ENCODE measurements around the gene CACNG4. TPM values are rescaled to one million over a fixed set of nuclear protein-coding genes. Genes with fewer than 3 reads are reported as not detected.

CACNG4 gene
- total RNA-seq, 2 donors from 2014 or later, result not detected

DNA sequence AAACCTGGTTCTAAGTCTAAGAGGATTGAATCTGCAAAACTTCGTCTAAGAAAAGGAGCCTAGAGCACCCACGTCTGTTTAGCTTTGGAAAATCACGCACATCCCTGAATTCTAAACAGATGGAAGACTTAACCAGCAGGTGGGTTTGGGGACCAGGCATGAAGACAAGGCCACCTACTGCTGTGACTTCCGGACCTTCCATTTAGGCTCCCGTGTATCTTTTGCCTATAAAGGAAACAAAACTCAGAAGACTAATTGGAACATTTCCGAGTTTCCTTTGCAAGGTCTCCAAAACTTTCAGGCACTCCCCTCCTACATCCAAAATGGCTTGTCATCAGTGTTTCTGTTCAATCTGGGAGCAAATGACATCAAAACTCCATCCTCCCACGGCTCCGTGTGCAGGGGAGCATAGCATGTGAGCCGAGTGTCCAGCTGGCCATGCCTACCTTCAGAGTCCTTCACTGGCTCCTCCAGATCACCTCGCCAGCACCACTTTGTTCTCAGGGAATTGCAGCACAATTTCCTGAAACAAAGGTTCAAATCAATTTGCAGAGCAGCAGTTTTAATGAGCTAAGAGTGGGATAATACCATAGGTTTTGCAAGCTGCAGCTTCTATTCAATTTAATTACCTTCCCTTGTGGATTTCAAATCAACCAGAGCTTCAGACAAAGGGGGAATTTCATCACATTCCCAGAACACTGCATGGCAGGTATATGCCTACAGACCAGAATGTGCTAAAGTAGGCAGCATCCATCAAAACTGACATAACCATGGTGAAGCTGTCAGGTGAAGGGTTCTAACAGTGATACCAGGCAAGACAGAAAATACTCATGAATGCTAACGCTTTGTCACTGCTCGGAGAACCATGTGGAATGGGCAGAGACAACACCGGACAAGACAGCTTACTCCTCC is 103.3 kb downstream of the CACNG4 start:
- Mint-ChIP-seq H3K27ac (peak overlapping the region; percentile 19), H3K27me3 (no peaks in the 10 kb centered on the region), H3K4me3 (no peak overlapping the region), H3K4me1 (no peaks in the 10 kb centered on the region), H3K36me3 (ENCODE audit: low read depth) (peaks cover 3% of the 10 kb centered on the region)
- ATAC-seq (no peak), DNase-seq (no peak)
- no peaks in the 10 kb centered on the region for H3K9me3 ChIP-seq (ENCODE audit: control insufficient read depth, low read length, poor library complexity, severe bottlenecking)

DNA sequence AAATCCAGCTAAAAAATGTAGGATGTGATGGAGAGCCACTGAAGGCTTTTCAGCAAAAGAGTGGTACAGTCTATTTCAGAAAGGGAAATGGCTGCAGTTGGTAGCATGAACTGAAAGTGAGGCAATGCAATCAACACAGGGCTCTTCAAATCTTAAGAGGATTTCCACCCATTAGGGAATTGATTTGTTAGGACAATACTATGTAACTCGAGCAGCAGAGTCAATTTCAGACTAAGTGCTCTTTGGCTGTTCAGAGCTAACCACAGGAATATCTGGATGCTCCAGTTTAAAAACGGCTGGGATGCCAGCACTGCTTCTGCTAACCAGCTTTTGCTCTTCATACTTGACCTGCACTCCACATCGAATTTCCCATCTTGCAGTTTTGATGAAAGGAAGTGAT is 104.5 kb downstream of the CACNG4 start:
- no peak overlapping the region for H3K4me3 Mint-ChIP-seq
- H3K4me1 Mint-ChIP-seq, result no peaks in the 10 kb centered on the region
- no peaks in the 10 kb centered on the region for H3K27me3 Mint-ChIP-seq
- H3K27ac Mint-ChIP-seq, result no peak overlapping the region
- DNase-seq (no peak), ATAC-seq (no peak)
- H3K36me3 Mint-ChIP-seq (ENCODE audit: low read depth), result peaks cover 4% of the 10 kb centered on the region
- H3K9me3 ChIP-seq (ENCODE audit: control insufficient read depth, low read length, poor library complexity, severe bottlenecking), result no peaks in the 10 kb centered on the region

DNA sequence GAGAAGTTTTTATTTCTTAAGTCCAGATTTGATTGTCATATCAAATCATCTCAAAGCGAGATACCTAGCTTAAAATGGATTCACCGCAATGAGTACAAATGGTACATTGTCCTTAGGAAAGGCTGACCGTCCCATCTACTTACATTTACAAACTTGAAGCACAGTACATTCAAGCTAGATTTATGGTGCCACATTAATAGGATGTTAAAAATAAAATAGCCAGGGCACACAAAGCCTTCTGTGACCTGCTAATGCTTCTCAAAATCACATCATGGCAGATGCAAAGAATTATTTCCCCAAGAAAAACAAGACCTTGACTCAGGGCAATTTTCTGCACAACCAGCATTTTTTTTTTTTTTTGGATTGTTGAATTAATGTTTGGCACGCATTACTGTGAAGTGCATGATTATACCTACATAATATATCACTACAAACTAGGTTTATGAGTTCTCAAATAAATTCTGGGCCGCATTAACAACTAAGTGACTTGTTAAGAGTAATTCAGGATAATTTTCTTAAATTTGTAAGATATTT is 105.2 kb downstream of the CACNG4 start:
- H3K27ac Mint-ChIP-seq, result no peak overlapping the region
- H3K36me3 Mint-ChIP-seq (ENCODE audit: low read depth), result peaks cover 4% of the 10 kb centered on the region
- H3K27me3 Mint-ChIP-seq, result no peaks in the 10 kb centered on the region

DNA sequence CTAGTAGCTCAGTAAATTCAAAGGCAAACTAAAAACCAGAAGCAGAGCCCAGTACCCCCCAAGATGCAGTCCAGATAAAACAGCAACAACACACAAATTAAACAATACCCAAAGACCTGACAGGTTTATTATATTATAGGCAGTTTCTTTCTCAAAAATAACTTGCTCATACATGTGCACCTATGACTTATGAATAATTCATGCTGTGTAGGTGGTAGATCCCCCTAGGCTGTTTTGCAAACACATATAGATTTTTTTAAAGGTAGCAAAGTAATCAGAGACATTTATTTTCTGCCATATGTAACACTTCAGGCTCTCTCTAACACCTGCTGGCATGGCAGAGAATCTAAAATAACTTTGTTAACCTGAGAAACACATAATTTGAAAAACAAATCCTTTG is 107.1 kb downstream of the CACNG4 start:
- H3K27ac Mint-ChIP-seq, result no peak overlapping the region
- no peak overlapping the region for H3K4me3 Mint-ChIP-seq
- H3K9me3 ChIP-seq (ENCODE audit: control insufficient read depth, low read length, poor library complexity, severe bottlenecking), result no peaks in the 10 kb centered on the region
- ATAC-seq (no peak), DNase-seq (no peak)
- H3K27me3 Mint-ChIP-seq, result no peaks in the 10 kb centered on the region
- peaks cover 2% of the 10 kb centered on the region for H3K4me1 Mint-ChIP-seq
- peaks cover 4% of the 10 kb centered on the region for H3K36me3 Mint-ChIP-seq (ENCODE audit: low read depth)

More for the DNA sequence above, 105.2 kb downstream of the CACNG4 start:
- ATAC-seq (no peak), DNase-seq (no peak)
- H3K4me1 Mint-ChIP-seq, result no peaks in the 10 kb centered on the region
- H3K9me3 ChIP-seq (ENCODE audit: control insufficient read depth, low read length, poor library complexity, severe bottlenecking), result no peaks in the 10 kb centered on the region
- H3K4me3 Mint-ChIP-seq, result no peak overlapping the region

GRCh38 chr17:67072885-67073284 is 108.4 kb downstream of the CACNG4 start:
- Mint-ChIP-seq H3K4me1 (peaks cover 2% of the 10 kb centered on the region), H3K27ac (no peak overlapping the region), H3K36me3 (ENCODE audit: low read depth) (peaks cover 4% of the 10 kb centered on the region), H3K4me3 (no peak overlapping the region), H3K27me3 (no peaks in the 10 kb centered on the region)
- DNase-seq (no peak), ATAC-seq (no peak)
- H3K9me3 ChIP-seq (ENCODE audit: control insufficient read depth, low read length, poor library complexity, severe bottlenecking), result no peaks in the 10 kb centered on the region

DNA sequence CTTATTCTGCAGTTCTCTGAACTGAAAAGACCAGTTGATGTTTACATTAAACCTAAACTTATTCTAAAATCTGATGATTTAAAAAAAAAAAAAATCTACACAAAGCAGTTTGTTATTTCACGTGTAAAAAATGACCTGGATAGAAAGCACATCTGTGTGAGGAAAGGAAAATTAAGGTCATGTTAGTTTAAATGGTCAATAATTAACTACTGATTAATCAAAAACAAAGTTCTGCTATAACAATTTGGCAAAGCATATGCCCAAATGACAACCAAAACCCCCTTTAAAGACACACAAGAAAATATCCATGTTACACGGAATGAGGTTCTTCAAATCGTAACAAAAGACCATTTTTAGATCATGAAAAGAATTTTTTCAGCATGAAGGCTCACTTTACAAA is 110.3 kb downstream of the CACNG4 start:
- peaks cover 4% of the 10 kb centered on the region for H3K36me3 Mint-ChIP-seq (ENCODE audit: low read depth)
- no peaks in the 10 kb centered on the region for H3K27me3 Mint-ChIP-seq
- no peaks in the 10 kb centered on the region for H3K9me3 ChIP-seq (ENCODE audit: control insufficient read depth, low read length, poor library complexity, severe bottlenecking)
- H3K4me1 Mint-ChIP-seq, result peaks cover 2% of the 10 kb centered on the region
- no peak overlapping the region for H3K4me3 Mint-ChIP-seq
- no peak overlapping the region for H3K27ac Mint-ChIP-seq
- ATAC-seq, result no peak
- no peak for DNase-seq

DNA sequence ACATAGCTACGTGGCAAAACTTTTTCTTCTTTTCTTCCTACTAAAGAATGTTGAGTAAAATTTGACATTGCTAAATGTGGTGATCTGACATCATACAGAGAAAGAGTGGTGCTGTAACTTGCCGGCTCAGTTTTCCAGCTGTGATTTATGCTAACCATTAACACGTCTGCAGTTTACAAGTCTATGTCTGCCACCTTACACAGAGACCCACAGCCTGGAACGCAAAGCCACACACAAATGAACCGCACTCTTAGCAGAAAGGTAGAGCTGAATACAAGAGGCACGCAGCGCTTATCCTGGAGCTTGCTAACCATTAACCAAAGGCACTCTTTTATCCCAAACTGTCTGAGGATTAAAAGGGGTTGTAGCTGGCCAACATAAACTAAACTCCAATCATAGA is 111.8 kb downstream of the CACNG4 start:
- ATAC-seq (no peak), DNase-seq (no peak)
- Mint-ChIP-seq H3K4me3 (no peak overlapping the region), H3K27me3 (no peaks in the 10 kb centered on the region), H3K27ac (no peak overlapping the region), H3K36me3 (ENCODE audit: low read depth) (peaks cover 7% of the 10 kb centered on the region), H3K4me1 (peaks cover 6% of the 10 kb centered on the region)
- no peaks in the 10 kb centered on the region for H3K9me3 ChIP-seq (ENCODE audit: control insufficient read depth, low read length, poor library complexity, severe bottlenecking)

DNA sequence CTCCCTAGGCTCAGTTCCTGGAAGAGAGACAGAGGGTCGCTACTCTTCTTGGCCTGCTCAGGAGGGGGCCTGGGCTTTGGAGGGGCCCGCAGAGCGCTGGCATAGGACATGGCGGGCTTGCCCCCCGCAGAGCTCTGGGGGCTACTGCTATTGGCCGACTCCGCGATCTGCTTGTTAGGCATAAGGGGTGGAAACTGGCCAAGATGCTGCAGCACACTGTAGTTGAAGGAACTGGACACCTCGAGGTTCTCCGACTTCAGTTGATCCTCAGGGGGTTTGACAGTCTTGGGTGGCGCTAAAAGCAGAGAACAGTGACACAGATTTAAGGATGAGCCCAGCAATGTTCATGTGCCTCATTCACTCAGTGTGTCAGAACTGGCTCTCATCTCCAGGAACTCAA is 113.8 kb downstream of the CACNG4 start:
- ATAC-seq (no peak), DNase-seq (no peak)
- H3K27me3 Mint-ChIP-seq, result no peaks in the 10 kb centered on the region
- H3K27ac Mint-ChIP-seq, result no peak overlapping the region
- H3K36me3 Mint-ChIP-seq (ENCODE audit: low read depth), result peaks cover 8% of the 10 kb centered on the region
- H3K4me1 Mint-ChIP-seq, result peaks cover 15% of the 10 kb centered on the region
- no peaks in the 10 kb centered on the region for H3K9me3 ChIP-seq (ENCODE audit: control insufficient read depth, low read length, poor library complexity, severe bottlenecking)
- H3K4me3 Mint-ChIP-seq, result no peak overlapping the region

- Mint-ChIP-seq H3K4me1 (peaks cover 19% of the 10 kb centered on the region), H3K4me3 (no peak overlapping the region), H3K27ac (peak overlapping the region; percentile 14), H3K36me3 (ENCODE audit: low read depth) (peaks cover 4% of the 10 kb centered on the region), H3K27me3 (no peaks in the 10 kb centered on the region)
- no peak for DNase-seq
- no peak for ATAC-seq
- no peaks in the 10 kb centered on the region for H3K9me3 ChIP-seq (ENCODE audit: control insufficient read depth, low read length, poor library complexity, severe bottlenecking)
Observed at GRCh38 chr17:67079491-67079890, 115.0 kb downstream of the CACNG4 start.

- Mint-ChIP-seq H3K4me3 (no peak overlapping the region), H3K27ac (peak overlapping the region; percentile 88)
Observed at GRCh38 chr17:67080804-67081203, 116.3 kb downstream of the CACNG4 start.

GRCh38 chr17:67082107-67082506 is 117.6 kb downstream of the CACNG4 start:
- Mint-ChIP-seq H3K27me3 (no peaks in the 10 kb centered on the region), H3K27ac (peak overlapping the region; percentile 76), H3K36me3 (ENCODE audit: low read depth) (peaks cover 4% of the 10 kb centered on the region), H3K4me3 (peak overlapping the region; percentile 25), H3K4me1 (peaks cover 17% of the 10 kb centered on the region)
- no peak for DNase-seq
- ATAC-seq, result peak; percentile 89
- H3K9me3 ChIP-seq (ENCODE audit: control insufficient read depth, low read length, poor library complexity, severe bottlenecking), result no peaks in the 10 kb centered on the region

More at GRCh38 chr17:67080804-67081203, 116.3 kb downstream of the CACNG4 start:
- no peak for DNase-seq
- no peak for ATAC-seq
- Mint-ChIP-seq H3K27me3 (no peaks in the 10 kb centered on the region), H3K36me3 (ENCODE audit: low read depth) (peaks cover 4% of the 10 kb centered on the region), H3K4me1 (peaks cover 19% of the 10 kb centered on the region)
- no peaks in the 10 kb centered on the region for H3K9me3 ChIP-seq (ENCODE audit: control insufficient read depth, low read length, poor library complexity, severe bottlenecking)

Data from T-helper 17 cell (primary cell).